GM18951 (cell line): ENCODE data around the gene BMP3.
"Not testable (repeated sequence)": the region's sequence is repeated elsewhere in the genome, so short reads cannot be mapped to it uniquely, and the experiment has no call there.

Experiments used
- POLR2A ChIP-seq: IDR thresholded peaks from 4 replicates; pipeline ENCODE4 v1.6.1; 2011; ENCODE audit warnings: mild to moderate bottlenecking; ENCODE audit not compliant: insufficient read length, insufficient read depth; ENCODE audit errors: extremely low read depth
- in situ Hi-C: fragments of 300-500 bp; cut with MboI; formaldehyde crosslinking; loops from one replicate; pipeline ENCODE4 v1.12.0; 2022; ENCODE audit warnings: low sequenced_read_pairs, mixed read lengths, inconsistent platforms; ENCODE audit not compliant: unreplicated experiment

The BMP3 gene, protein sequence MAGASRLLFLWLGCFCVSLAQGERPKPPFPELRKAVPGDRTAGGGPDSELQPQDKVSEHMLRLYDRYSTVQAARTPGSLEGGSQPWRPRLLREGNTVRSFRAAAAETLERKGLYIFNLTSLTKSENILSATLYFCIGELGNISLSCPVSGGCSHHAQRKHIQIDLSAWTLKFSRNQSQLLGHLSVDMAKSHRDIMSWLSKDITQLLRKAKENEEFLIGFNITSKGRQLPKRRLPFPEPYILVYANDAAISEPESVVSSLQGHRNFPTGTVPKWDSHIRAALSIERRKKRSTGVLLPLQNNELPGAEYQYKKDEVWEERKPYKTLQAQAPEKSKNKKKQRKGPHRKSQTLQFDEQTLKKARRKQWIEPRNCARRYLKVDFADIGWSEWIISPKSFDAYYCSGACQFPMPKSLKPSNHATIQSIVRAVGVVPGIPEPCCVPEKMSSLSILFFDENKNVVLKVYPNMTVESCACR

DNA sequence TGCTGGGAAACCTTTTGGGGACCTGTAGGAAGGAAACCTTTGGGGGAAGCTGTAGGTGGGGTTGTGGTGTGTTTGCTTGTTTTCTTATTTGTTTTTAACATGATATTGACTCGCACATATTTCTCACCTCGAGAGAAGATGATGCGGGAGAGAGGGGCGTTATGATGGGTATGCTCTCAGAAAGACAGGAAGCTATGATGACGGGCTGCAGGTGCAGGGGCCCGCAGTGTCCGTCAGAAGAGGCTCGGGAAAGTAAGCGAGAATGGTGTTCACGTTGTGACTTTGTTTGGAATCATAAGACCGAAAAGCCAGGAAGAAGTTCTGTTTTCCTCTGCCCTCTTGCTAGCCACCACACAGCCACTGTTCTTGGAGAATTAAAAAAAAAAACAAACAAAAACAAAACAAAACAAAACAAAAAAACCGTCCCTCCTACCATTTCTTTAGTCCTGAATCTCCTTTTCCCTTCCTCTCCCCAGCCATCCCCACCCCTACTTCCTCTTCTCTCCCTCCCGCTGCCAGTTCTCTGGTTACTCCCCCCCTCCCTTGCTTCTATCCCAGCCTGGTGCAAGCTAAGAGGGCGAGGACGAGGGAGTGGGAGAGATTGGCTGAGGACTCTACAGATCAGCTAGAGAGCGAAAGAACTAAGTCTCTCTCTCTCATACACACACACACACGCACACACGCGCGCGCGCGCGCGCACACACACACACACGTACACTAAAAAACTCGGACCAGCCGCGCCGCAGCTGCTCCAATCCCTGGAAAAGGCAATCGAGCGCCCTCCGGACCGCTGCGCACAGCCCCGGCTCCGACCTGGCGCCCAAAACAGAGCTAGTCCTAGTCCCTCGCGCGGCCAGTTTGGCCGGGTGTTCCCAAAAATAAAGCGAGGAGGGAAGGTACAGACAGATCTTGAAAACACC, at the start of gene BMP3:
TSS of gene BMP3 (plus strand) at position 648 of the 920 bp plus-strand sequence. CDS start 577 bp downstream, outside the sequence.
- in situ Hi-C loops = no loop called here
- TF ChIP-seq POLR2A = no peak

DNA sequence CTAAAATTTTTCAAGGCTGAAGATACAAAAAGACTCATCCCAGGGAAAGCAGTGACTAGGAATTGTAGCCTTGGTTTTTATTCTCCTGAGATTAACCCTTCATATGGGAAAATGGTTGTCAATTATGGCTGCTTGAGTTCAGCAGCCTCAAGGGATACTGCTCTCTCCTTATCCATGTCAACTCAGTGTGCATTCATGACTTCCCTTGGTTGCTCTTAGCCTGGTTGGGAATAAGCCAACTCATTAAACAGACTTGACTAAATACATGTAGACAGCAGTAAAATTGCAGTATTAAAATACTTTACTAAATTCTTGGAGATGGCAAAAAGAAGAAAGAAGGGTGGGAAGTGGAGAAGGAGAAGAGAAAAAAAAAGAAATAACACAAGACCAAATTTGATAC, 44.5 kb upstream of the BMP3 start:
- no peak for TF ChIP-seq POLR2A
- in situ Hi-C loops = no loop called here

DNA sequence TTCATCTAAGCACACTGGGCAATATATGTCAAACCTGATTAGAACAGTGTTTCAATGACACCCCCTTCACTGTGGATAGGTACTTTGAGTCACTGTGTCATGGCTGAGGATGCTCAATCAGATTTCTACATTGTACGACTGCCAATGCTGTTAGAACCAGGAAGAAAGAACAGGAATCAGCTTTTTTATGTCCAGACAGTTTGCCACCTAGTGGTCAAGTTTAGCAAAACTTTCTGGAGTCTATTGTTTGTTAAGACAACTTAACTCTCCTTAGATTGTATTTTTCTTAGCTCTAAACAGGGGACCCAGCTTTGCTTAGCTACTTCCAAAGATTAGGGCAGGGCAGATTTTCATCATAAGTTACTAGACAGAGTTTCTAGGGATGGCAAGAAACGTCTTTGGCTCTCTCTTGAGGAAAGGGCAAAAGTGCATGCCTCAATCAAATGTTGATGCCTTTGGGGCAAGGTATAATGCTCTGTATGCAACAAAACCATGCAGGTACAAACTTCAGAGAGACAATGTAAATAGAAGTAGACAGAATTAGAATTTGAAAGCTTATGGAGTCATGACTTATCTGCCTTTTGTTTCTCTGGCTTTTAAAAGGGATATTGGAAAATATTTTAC, 40.5 kb upstream of the BMP3 start:
- in situ Hi-C loops = no loop called here
- no peak for TF ChIP-seq POLR2A

DNA sequence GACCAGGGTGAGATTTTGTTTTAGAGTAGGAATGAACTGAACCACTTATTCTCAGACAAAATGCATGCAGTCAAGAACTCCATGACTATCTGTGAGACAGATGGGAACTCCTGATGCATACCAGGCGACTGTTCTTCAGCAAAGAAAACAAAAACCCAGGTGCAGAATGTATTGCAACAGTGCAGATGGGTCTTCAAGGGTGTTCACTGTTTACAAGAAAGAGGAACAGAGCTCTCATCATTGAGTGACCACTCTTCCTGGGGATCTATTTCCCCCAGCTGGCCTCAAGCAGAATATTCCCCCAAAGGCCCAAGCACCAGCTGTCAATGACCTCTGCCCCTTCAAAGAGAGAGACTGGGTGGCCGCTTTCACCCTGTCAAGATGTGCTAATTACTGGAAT, 39.7 kb upstream of the BMP3 start:
- TF ChIP-seq POLR2A = no peak
- in situ Hi-C loops = no loop called here

DNA sequence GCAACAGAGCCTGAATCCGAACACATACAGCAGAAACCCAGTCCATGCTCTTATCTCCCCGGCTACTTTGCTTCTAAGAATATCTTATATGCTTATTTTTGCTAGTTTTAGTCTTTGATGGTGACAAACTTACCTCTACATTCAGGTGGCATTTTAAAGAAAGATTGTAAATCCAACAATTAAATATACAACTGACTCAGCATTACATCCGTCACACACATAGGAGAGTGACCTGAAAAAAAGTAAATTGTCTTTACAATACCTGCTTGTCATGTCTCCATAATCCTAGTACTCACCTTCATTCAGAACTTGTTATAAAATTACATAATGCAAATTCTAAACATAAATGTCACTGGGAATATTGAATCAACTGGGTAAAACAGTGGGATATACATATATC, 30.6 kb upstream of the BMP3 start:
- no peak for TF ChIP-seq POLR2A
- in situ Hi-C loops = no loop called here

DNA sequence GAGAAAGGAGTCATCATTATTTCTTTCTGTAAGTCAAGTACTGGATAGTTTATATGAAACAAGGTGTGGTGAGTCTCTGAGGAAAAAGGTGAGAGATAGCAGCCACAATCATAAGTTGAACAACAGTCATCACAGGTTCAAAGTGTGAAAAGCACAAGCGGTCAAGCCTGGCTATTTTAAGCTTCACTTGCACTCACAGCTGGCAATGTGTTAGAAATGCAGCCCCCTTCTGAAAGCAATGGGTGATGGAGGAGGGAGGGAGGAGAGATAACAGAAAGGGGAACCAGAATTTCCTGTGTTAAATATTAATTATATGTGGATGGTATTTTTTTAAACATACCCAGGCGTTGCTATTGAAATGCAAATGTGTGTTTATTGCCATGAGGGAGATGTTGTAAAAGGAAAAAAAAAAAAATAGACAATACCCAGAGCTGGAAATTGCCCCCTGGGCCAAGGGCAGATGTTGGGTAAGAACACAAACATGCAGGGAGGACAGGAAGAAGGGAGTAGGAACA, 26.9 kb upstream of the BMP3 start:
- in situ Hi-C loops = no loop called here
- no peak for TF ChIP-seq POLR2A

DNA sequence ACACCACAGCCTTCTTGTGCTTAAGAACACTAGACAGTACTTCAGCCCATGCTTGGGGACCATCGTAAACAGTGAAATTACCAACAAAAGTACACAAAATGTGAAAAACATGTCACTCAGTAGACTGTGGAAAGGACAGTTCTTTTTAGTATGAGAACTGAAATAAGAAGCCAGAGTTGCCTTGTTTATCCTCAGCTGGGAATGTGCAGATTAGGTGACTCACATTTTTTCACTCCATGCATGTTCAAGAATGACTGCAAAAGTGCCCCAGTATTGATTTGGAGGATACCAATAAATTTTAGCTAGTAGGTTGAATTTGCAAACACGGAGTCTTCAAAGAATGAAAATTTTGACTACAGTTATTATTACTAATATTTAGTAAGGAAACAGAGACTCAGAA, 23.1 kb upstream of the BMP3 start:
- in situ Hi-C loops = no loop called here
- TF ChIP-seq POLR2A = no peak

DNA sequence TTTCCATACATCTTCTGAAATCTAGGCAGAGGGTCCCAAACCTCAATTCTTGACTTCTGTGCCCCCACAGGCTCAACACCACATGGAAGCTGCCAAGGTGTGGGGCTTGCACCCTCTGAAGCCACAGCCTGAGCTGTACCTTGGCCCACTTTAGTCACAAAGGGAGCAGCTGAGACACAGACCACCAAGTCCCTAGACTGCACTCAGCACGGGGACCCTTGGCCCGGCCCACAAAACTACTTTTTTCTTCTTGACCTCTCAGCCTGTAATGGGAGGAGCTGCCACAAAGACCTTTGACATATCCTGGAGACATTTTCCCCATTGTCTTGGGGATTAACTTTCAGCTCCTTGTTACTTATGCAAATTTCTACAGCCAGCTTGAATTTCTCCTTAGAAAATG, 13.9 kb upstream of the BMP3 start:
- in situ Hi-C loops = not testable (repeated sequence)

DNA sequence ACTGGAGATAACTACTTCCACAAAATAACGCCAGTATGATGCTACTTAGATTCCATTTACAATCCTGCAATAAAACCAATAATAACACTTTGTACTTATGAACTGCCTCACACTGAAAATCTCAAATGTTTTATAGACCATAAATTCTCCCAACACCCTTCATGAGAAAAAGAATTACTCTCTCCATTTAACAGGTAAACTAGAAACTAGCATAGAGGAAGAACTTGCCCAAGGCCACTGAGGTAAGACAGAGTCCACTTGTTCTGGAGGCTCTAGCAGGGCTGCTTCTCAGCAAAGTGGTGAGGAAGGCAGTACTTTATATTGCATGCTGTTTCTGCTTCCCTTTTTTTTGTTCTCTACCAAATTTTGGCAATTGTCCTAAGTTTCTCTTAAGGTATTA, 11.5 kb upstream of the BMP3 start:
- TF ChIP-seq POLR2A = no peak
- in situ Hi-C loops = no loop called here

DNA sequence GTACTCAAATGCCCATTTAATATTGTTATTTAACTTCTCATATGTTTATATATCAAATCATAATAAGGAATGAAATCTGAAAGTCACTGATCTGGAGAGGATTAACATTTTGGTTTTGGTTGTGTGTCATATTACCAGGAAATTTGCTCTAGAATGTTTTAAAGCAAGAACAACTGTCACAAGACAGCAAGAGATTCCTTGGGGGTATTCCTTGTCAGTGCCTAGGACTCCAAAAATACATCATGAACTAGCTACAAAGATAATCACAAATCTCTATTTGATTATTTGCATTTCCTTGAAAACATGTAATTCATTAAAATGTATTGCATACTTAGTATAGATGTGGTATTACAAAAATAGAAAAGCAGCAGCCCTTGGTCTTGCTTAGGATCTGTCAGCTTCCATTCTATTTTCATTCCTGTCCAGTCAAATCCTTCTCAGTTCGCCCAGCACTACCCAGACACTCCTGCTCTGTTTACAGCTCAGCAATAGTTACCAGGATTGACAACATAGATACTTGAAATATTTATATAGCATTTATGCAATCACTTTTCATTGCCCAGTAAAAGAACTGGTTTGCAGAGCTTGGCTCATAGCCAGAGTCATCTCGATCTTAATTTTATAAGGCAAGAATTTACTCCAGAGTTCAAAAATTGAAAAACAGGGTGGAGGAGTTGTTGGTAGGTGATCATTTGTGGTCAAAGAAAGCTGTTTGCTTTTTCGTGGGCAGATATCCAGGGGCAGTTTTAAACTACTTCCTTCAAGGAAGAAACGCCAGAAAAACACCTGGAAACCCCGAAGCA, 9.2 kb upstream of the BMP3 start:
- TF ChIP-seq POLR2A = no peak
- in situ Hi-C loops = no loop called here

DNA sequence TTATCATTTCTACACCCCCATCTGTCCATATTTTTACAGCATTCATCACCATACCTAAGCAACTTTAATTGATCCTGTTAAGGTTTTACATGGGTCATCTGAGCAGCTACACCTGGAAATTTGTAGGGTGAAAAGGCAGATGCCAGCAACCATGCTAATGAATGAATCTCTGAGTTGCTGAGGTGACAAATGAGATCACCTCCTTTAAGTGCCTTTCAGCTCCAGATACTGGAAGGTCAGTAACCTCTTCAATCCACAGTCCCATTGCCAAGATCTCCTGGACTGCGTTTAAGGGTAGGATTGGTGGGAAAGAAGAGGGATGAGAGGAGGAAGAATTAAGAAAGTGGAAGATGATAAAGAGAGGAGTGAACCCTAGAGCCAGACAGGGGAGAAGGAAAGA, 8.5 kb upstream of the BMP3 start:
- in situ Hi-C loops = no loop called here

DNA sequence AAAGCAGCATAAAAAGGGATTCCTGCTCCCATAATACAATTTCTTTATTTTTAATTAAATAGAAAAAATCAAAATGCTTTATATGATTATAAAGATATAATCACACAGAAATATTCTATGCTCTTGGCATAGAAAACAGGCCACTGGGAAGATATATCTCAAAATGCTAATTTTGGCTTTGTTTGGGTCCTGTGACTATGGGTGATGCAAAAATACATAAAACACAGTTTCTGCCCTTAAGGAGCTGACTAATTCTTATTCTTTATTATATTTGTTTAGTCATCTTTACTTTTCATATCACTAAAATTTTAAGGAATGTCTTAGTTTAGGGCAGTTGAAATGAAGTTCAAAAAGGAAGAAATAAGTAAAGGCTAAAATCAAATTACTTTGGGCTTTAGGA, 7.0 kb upstream of the BMP3 start:
- no peak for TF ChIP-seq POLR2A
- in situ Hi-C loops = no loop called here

More for the DNA sequence above, 8.5 kb upstream of the BMP3 start:
- no peak for TF ChIP-seq POLR2A

DNA sequence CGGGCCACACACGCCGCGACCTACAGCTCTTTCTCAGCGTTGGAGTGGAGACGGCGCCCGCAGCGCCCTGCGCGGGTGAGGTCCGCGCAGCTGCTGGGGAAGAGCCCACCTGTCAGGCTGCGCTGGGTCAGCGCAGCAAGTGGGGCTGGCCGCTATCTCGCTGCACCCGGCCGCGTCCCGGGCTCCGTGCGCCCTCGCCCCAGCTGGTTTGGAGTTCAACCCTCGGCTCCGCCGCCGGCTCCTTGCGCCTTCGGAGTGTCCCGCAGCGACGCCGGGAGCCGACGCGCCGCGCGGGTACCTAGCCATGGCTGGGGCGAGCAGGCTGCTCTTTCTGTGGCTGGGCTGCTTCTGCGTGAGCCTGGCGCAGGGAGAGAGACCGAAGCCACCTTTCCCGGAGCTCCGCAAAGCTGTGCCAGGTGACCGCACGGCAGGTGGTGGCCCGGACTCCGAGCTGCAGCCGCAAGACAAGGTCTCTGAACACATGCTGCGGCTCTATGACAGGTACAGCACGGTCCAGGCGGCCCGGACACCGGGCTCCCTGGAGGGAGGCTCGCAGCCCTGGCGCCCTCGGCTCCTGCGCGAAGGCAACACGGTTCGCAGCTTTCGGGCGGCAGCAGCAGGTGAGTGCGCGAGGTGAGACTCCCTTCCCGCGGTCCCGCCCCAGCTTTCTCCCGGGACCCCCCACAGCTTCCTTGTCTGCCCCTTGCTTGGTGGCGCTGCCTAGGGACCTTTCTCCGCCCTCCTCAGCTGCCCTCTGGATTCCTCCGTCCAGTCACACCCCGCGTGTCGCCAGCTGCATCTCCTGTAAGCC, 678 bp downstream of the BMP3 start:
- in situ Hi-C loops = no loop called here
- TF ChIP-seq POLR2A = no peak
